C4-2B (cell line): ENCODE results near the gene CDT1.

Experiments used
- CTCF ChIP-seq: fragments of 450-650 bp; conservative IDR thresholded peaks from 2 replicates; pipeline ENCODE4 v1.5.1; 2017; ENCODE audit warnings: mild to moderate bottlenecking
- ZFX ChIP-seq: fragments of 450-650 bp; IDR thresholded peaks from 2 replicates; pipeline ENCODE4 v1.6.1; 2017

DNA sequence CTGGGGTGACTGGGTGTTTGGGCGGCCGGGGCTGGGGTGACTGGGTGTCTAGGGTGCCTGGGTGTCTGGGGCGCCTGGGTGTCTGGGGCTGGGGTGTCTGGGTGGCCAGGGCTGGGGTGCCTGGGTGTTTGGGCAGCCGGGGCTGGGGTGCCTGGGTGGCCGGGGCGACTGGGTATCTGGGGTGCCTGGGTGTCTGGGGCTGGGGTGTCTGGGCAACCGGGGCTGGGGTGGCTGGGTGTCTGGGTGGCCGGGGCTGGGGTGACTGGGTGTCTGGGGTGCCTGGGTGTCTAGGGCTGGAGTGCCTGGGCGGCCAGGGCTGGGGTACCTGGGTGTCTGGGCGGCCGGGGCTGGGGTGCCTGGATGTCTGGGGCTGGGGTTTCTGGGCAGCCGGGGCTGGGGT is 21.6 kb downstream of the CDT1 start:
- no peak for TF ChIP-seq CTCF
- no peak for TF ChIP-seq ZFX
